ENCODE results near the gene ZNF212.

DNA sequence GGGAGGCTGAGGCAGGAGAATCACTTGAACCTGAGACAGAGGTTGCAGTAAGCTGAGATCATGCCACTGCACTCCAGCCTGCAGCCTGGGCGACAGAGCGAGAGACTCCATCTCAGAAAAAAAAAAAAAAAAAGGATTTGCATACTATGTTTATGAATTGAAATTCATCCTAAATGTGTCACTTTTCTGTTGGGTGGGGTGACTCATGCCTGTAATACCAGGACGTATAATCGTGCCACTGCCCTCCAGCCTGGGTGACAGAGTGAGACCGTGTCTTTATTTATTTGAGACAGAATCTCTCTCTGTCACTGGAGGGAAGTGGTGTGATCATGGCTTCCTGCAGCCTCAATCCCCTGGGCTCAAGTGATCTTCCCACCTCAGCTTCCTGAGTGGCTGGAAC lies 5.8 kb downstream of the ZNF212 start:
- no peak for TF ChIP-seq CTCF (IDR thresholded peaks at IDR 0.05; ENCODE audit: poor library complexity, severe bottlenecking)
- TF ChIP-seq RAD21 (conservative IDR thresholded peaks at IDR 0.05), result no peak

All from neural cell (in vitro differentiated cells).